ENCODE data around the gene EXOSC7.
"Not testable (repeated sequence)": the region's sequence is repeated elsewhere in the genome, so short reads cannot be mapped to it uniquely, and the experiment has no call there.

Gene EXOSC7

GRCh38 chr3:45024542-45025255 lies 48.7 kb downstream of the EXOSC7 start:
- DNase-seq (ENCODE audit: low spot score), result no peak

DNA sequence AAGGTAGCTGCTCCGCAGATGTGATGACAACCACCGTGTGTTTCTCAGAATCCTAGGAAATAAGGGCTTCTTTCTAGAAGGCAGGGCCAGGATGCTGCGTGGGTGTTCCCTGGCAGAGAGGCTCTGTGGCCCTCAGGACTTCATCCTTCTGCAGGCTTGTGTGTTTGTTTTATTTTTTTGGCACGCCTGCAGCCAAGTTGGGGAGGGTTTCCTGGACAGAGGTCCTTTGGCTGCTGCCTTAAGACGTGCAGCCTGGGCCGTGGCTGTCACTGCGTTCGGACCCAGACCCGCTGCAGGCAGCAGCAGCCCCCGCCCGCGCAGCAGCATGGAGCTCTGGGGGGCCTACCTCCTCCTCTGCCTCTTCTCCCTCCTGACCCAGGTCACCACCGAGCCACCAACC lies 50.0 kb downstream of the EXOSC7 start, which contains the start of gene CLEC3B:
Gene CLEC3B (plus strand): TSS at position 266 of the 400 bp plus-strand sequence. CDS start 60 bp downstream, at position 326.
- no peak for DNase-seq (ENCODE audit: low spot score)

DNA sequence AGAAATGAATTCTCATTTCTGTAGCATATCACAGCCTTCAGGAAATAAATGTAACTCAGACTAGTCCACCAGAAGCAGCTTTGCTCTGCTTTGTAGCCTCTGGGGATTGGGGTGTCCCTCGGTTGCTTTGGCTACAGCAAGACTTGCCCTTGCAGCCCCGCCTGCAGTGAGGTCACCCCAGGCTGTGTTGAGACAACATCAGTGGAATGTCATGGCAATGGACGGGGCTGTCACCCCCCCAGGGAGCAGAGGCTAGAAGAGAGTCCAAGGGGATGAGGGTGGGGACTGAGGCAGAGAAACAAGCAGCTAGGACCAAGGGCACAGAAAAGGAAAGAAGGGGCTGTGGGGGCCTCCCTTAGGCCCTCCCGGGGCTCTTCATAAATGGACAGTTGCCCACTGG lies 50.9 kb downstream of the EXOSC7 start:
- DNase-seq (ENCODE audit: low spot score), result no peak

GRCh38 chr3:45027441-45027840 lies 51.4 kb downstream of the EXOSC7 start:
- no peak for DNase-seq (ENCODE audit: low spot score)

DNA sequence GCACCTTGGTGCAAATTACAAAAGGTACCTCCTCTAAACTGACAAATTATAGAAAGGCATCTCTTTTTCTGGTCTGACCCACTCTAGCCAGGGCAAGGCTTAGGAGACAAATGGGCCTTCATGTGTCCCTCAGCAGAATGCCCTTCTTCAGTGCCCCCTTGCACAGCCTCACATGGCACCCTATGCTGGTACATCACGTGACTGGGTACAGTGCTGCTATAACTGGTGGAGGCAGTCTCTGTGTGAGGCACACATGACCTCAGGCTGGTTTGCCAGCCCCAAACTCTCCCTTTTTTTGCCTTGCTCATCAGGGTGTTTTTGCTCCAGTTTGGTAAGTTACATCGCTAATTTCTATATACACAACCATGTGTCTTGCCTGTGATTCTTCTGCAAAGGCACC lies 53.2 kb downstream of the EXOSC7 start:
- no peak for DNase-seq (ENCODE audit: low spot score)

DNA sequence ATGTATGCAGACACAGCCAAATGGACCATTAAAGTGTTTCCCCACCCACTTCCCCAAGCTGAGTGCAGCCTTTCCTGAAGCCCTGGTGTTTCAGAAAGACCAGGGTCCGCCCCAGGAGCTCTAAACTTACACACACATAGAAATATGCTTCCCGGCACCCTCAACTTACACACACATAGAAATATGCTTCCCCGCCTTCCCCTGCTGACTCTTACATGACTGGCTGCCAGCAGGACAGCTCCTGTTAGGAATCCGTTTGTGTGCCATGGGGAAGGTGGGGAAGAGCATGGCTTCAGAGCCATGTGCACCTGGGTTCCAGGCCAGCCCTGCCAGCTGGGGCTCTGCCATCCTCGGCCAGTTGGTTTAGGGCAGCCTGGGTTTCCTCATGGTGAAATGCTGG lies 53.6 kb downstream of the EXOSC7 start:
- DNase-seq (ENCODE audit: low spot score), result no peak

GRCh38 chr3:45031531-45031930 lies 55.5 kb downstream of the EXOSC7 start:
- no peak for DNase-seq (ENCODE audit: low spot score)

DNA sequence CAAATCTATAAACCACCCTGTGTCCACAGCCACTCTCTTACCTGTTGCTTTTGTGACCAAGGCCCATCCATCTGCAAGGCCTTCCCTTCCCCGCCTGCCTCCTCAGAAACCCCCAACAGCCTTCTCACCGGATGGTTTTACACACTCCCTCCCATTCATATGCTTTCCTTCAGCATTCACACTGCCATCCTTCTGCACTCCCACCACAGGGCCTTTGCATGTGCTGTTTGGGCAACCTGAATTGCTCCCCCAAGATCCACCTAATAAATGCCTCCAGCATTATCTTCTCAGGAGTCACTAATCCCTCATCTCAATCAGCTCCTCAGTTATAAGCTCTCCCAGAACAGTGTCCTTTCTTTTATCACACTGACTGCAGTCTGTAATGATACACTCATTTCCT lies 56.1 kb downstream of the EXOSC7 start:
- no peak for DNase-seq (ENCODE audit: low spot score)

DNA sequence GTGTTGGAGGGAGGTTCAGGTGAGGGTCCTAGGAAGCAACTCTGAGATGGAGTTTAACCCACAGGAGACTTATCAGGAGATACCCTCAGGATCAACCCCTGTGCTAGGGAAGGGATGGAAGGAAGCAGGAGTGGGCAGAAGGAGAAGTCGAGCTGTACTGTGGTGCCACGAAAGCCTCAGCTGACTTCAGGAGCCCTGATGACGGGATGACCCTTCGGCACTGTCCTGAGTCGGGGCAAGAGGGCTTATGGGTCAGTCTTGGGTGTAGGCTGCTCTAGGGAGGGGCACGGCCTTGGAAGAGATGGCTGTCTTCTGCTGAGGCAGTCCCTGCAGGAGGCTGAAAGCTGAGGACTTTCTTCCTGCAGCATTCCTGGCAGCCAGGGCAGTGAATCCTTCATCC lies 57.7 kb downstream of the EXOSC7 start:
- no peak for DNase-seq (ENCODE audit: low spot score)

- peak; percentile 34 for DNase-seq (ENCODE audit: low spot score)
Measured at GRCh38 chr3:45034612-45035252, 58.7 kb downstream of the EXOSC7 start.

- peak; percentile 34 for DNase-seq (ENCODE audit: low spot score)
Measured at GRCh38 chr3:45035441-45036301, 59.6 kb downstream of the EXOSC7 start.

DNA sequence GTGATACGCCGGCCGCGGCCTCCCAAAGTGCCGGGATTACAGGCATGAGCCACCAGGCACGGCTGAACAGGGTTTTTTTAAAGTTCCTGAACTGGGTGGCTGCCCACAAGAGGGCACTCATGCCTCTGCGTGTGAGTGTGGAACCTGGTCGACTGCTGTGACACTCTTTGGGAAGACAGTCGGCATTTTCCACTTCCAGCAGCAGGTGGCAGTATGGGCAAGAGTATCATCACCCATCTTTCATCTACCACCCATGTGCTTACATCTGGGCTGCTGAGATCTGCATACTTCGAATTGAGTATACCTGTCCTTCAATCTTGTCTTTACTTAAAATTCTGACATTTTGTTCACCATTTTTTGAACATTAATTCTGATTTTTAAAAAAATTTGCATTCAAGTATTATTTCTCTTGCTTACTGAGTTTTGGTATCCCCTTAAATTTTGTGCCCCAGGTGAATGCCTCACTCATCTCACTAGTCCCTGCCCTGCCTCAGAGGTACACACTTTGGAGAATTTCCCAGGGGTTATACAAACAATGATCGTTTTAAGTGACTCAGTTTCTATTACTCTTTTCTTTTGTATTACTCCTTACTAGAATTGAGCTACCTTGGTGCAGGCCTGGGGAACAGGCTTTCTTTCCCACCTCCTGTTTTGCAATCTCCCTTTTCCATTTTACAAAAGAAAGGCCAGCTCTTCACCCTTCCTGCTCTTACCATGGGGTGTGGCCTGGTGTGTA lies 61.8 kb downstream of the EXOSC7 start:
- DNase-seq (ENCODE audit: low spot score), result peak; percentile 91

- no peak for DNase-seq (ENCODE audit: low spot score)
Measured at GRCh38 chr3:45041666-45042065, 65.6 kb downstream of the EXOSC7 start.

GRCh38 chr3:45042162-45042561 lies 66.1 kb downstream of the EXOSC7 start:
- no peak for DNase-seq (ENCODE audit: low spot score)

GRCh38 chr3:45043728-45044299 lies 67.8 kb downstream of the EXOSC7 start:
- DNase-seq (ENCODE audit: low spot score), result peak; percentile 35

GRCh38 chr3:45048244-45048643 lies 72.2 kb downstream of the EXOSC7 start:
- DNase-seq (ENCODE audit: low spot score), result no peak

DNA sequence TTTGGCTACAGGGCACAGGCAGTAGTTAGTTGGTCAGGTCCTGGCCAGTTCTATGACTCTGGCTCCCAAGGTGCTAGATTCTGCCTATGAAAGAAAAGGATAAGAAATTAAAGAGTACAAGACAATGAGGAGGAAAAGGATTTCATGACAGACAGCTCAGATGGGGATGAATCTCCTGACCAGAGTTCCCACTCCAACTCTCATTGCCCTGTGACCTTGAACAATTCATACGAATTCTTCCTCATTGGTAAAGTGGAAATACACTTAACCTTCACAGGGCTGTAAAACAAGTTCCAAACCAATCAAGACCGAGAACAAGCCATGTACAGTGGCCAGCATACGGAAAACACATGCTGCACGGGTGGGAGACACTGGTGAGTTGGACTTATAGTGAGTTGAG lies 73.8 kb downstream of the EXOSC7 start:
- DNase-seq (ENCODE audit: low spot score), result no peak

GRCh38 chr3:45051685-45052084 lies 75.6 kb downstream of the EXOSC7 start:
- DNase-seq (ENCODE audit: low spot score), result no peak

GRCh38 chr3:45053805-45054195 lies 77.8 kb downstream of the EXOSC7 start:
- not testable (repeated sequence) for DNase-seq (ENCODE audit: low spot score)

DNA sequence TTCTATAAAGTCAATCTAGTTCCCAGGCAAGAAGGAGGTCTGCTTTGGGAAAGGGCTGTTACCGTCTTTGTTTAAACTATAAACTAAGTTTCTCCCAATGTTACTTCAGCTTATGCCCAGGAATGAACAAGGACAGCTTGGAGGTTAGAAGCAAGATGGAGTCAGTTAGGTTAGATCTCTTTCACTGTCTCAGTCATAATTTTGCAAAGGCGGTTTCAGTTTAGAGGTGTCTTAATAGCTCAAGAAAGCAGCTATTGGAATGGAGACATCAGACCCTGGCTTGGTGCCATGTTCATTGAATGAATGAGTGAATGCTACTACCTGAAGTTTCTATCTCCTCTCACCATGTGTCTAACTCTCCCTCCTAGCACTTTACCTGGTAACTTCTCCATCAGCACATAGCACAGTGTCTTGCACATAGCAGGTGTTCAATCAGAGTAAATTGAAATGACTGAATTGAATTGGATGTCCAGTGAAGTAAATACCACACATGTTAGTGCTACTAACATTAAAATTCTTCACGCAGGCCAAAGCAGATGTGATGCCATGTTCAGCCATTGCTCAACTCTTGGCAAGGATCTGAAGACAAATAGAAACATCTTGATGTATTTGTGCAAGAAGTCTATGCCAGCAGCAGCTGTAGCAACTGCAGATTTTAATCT lies 78.3 kb downstream of the EXOSC7 start:
- DNase-seq (ENCODE audit: low spot score), result no peak

- no peak for DNase-seq (ENCODE audit: low spot score)
Measured at GRCh38 chr3:45055032-45055410, 79.0 kb downstream of the EXOSC7 start.
